ENCODE data around the gene FMC1.

Gene FMC1

DNA sequence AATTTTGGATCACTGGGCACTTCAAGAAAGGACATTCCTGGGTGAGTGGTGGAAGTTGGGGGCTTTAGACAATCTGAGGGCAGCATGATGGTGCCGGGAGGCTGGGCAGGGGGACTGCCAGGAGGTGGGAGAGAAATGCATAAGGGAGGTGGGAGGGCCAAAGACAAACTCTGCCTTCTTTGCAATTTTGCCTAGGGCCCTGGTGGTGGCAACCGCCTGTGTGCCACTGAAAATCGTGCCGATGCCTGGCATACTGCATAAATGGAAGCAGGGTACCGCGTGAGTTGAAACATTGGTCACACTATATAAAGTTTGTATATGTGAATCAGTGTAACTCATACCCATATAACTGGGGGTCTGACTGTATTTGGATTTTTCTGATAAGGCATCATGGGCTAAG lies 21.8 kb downstream of the FMC1 start:
- DNase-seq (ENCODE audit: insufficient read length, low spot score) = no peak
- no peak for FAIRE-seq
- TF ChIP-seq, protein P1, sequence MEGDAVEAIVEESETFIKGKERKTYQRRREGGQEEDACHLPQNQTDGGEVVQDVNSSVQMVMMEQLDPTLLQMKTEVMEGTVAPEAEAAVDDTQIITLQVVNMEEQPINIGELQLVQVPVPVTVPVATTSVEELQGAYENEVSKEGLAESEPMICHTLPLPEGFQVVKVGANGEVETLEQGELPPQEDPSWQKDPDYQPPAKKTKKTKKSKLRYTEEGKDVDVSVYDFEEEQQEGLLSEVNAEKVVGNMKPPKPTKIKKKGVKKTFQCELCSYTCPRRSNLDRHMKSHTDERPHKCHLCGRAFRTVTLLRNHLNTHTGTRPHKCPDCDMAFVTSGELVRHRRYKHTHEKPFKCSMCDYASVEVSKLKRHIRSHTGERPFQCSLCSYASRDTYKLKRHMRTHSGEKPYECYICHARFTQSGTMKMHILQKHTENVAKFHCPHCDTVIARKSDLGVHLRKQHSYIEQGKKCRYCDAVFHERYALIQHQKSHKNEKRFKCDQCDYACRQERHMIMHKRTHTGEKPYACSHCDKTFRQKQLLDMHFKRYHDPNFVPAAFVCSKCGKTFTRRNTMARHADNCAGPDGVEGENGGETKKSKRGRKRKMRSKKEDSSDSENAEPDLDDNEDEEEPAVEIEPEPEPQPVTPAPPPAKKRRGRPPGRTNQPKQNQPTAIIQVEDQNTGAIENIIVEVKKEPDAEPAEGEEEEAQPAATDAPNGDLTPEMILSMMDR (IDR thresholded peaks at IDR 0.05; ENCODE audit: insufficient read depth, missing control alignments) = no peak

DNA sequence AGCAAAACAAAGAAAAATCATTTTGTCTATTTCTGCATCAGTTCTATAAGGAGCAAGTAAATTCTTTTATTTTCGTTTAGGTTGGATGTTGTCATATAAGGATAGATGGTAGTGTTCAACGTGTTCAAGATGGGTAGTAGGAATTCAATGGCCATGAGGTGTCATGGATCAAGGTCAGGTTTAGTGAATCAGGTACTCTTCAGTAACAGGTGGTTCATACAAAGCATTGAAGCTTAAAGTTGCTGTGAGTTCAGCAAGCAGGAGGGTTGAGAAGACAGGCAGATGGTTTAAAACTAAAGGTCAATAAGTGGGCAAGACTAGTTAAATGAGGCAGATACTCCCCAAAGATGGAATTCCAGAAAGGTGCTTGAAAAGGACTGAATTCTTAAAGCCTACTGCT lies 24.2 kb downstream of the FMC1 start:
- no peak for DNase-seq (ENCODE audit: insufficient read length, low spot score)
- TF ChIP-seq, protein P1 (IDR thresholded peaks at IDR 0.05; ENCODE audit: insufficient read depth, missing control alignments) = no peak
- no peak for FAIRE-seq

DNA sequence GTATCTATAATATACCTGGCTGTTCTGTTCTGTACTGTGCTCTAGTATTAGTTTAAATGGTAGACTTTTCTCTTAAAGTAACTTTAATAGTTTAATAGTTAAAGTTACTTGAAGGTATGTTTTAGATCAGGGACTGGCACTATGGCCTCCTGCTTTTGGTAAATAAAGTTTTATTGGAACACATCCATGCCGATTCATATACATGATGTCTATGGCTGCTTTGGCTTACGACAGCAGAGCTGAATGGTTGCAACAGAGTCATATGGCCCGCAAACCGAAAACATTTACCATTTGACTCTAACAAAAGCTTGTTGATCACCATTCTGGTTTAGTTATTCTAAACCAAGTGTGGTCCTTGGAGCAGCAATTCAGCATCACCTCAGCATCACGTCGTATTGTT lies 25.3 kb downstream of the FMC1 start:
- DNase-seq (ENCODE audit: insufficient read length, low spot score) = no peak
- FAIRE-seq = no peak
- TF ChIP-seq, protein P1 (IDR thresholded peaks at IDR 0.05; ENCODE audit: insufficient read depth, missing control alignments) = no peak

DNA sequence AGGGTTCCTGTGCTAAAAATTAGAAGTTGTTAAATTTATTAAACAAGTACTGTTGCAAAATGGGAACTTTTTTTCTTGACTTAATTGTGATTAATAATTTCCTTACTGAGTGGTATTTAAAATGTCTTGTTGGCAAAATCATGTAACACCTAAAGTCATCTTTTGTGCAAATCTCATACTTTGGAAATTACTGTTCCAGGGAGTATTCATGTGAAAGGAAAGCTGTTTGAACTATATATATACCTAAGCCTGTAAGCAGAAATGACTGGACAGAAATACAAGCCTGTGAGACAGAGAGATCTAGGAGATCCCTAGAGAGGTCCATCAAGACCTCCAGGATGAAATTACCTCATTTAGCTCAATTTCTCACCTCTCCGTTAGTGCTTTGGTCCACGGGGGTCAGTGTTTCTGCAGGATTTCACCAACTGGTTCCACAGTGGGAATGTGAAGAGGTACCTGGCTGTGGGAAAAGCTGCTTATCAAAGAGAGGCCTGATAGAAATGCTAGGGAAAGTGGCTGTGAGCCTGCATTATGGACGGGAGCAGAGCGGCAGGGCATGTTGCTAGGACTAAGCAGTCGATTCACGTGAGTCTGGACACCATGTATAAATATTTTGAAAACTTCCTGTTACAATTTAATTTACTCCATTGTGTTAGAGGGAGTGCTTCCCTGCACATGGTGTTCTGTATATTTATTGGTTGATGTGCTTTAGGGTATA lies 26.5 kb downstream of the FMC1 start:
- FAIRE-seq (no peak), DNase-seq (ENCODE audit: insufficient read length, low spot score) (no peak)
- TF ChIP-seq, protein P1 (IDR thresholded peaks at IDR 0.05; ENCODE audit: insufficient read depth, missing control alignments) = no peak

DNA sequence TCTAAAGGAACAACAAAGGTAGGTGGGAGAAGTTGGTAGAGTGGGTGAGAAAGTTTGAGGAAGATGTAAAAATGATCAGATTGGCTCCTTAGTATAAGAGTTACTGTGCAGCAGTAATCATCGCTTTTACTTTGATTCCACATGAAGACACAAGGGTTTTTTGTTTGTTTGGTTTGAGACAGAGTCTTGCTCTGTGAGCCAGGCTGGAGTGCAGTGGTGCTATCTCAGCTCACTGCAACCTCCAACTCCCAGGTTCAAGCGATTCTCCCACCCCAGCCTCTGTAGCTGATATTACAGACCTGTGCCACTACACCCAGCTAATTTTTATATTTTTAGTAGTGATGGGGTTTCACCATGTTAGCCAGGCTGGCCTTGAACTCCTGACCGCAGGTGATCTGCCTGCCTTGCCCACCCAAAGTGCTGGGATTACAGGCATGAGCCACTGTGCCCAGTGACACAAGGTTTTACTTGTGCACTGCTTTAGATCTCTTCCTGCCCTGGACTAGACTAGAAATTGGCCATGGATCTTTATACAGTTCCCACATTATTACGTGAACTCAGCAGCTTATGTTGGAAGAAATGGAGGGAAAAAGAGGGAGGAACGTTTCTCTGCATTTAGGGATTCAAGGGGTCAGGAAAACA lies 29.3 kb downstream of the FMC1 start:
- DNase-seq (ENCODE audit: insufficient read length, low spot score) = no peak
- no peak for FAIRE-seq
- TF ChIP-seq, protein P1 (IDR thresholded peaks at IDR 0.05; ENCODE audit: insufficient read depth, missing control alignments) = no peak

DNA sequence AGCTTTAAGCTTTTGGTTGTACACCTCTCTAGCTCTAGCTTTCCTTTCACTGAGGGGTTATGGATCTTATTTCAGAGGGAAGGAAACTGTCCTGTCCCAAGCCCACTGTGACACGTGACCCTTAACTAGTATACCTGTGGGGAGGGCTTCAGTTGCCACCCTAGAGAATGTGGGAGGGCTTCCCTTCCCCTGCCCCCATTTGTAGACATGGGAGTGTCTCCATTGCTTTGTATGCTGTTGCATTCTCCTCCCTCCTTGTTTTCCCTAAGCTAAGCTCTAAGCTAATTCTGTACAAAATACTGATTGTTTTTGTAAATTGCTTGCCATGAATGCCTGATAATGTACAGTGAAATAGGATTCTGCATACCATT lies 29.8 kb downstream of the FMC1 start:
- FAIRE-seq (no peak), DNase-seq (ENCODE audit: insufficient read length, low spot score) (no peak)
- TF ChIP-seq, protein P1 (IDR thresholded peaks at IDR 0.05; ENCODE audit: insufficient read depth, missing control alignments) = no peak

DNA sequence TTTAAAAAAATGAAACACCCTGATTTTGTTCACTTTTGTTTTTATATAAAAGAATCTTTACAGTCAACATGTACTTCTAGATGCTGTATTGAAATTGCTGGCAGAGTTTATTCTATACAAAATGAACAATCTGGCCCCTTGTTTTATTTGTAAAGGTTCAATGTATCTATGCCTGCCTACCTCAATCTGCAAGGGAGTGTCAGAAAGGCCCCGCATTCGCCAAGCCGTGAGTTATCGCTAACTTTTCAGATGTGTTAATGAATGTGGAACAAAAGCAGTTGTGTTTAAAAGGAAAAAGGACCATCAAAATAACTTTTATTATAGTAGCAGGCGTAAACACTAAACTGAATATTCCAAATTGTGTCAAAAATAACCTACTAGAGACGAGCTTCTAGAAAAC lies 33.1 kb downstream of the FMC1 start:
- DNase-seq (ENCODE audit: insufficient read length, low spot score) (no peak), FAIRE-seq (no peak)
- TF ChIP-seq, protein P1 (IDR thresholded peaks at IDR 0.05; ENCODE audit: insufficient read depth, missing control alignments) = no peak
